ENCODE measurements around the gene GDPD3.

Gene GDPD3

GRCh38 chr16:30091474-30092372 lies 21.6 kb downstream of the GDPD3 start, which contains the start of gene TBX6:
TBX6 (minus strand) TSS chr16:30091924; CDS start chr16:30091193, 731 bp downstream.
- peak; percentile 97 for DNase-seq (ENCODE audit: low spot score)
- TF ChIP-seq CTCF (IDR thresholded peaks at IDR 0.05; ENCODE audit: extremely low read depth, insufficient read depth, missing control alignments), result peak; percentile 92
- in situ Hi-C loops (cut with MboI; ENCODE audit: low pct_unique_long_range_greater_than_20kb, low sequenced_read_pairs, unreplicated experiment), result no loop called here

GRCh38 chr16:30090610-30091331 lies 22.6 kb downstream of the GDPD3 start:
- DNase-seq (ENCODE audit: low spot score), result no peak
- in situ Hi-C loops (cut with MboI; ENCODE audit: low pct_unique_long_range_greater_than_20kb, low sequenced_read_pairs, unreplicated experiment), result no loop called here
- no peak for TF ChIP-seq CTCF (IDR thresholded peaks at IDR 0.05; ENCODE audit: extremely low read depth, insufficient read depth, missing control alignments)

GRCh38 chr16:30088832-30089624 lies 24.3 kb downstream of the GDPD3 start:
- no peak for DNase-seq (ENCODE audit: low spot score)
- no peak for TF ChIP-seq CTCF (IDR thresholded peaks at IDR 0.05; ENCODE audit: extremely low read depth, insufficient read depth, missing control alignments)
- in situ Hi-C loops (cut with MboI; ENCODE audit: low pct_unique_long_range_greater_than_20kb, low sequenced_read_pairs, unreplicated experiment), result no loop called here

GRCh38 chr16:30088237-30088831 lies 25.0 kb downstream of the GDPD3 start:
- no peak for TF ChIP-seq CTCF (IDR thresholded peaks at IDR 0.05; ENCODE audit: extremely low read depth, insufficient read depth, missing control alignments)
- in situ Hi-C loops (cut with MboI; ENCODE audit: low pct_unique_long_range_greater_than_20kb, low sequenced_read_pairs, unreplicated experiment), result no loop called here

GRCh38 chr16:30087181-30087898 lies 26.0 kb downstream of the GDPD3 start:
- in situ Hi-C loops (cut with MboI; ENCODE audit: low pct_unique_long_range_greater_than_20kb, low sequenced_read_pairs, unreplicated experiment), result no loop called here
- no peak for DNase-seq (ENCODE audit: low spot score)
- TF ChIP-seq CTCF (IDR thresholded peaks at IDR 0.05; ENCODE audit: extremely low read depth, insufficient read depth, missing control alignments), result no peak

More at GRCh38 chr16:30088237-30088831, 25.0 kb downstream of the GDPD3 start:
- no peak for DNase-seq (ENCODE audit: low spot score)

All from GM13977 (cell line).